NCI-H345 treated with DMSO at 0.1 percent for 48 hours (cell line): ENCODE measurements around the gene SMCO1.
"Not testable (repeated sequence)": the region's sequence is repeated elsewhere in the genome, so short reads cannot be mapped to it uniquely, and the experiment has no call there.

Source experiments
- DNase-seq: peaks from one replicate; lab custom pipeline; 2025; ENCODE audit not compliant: unreplicated experiment; lab: John Stamatoyannopoulos, UW

Gene SMCO1

DNA sequence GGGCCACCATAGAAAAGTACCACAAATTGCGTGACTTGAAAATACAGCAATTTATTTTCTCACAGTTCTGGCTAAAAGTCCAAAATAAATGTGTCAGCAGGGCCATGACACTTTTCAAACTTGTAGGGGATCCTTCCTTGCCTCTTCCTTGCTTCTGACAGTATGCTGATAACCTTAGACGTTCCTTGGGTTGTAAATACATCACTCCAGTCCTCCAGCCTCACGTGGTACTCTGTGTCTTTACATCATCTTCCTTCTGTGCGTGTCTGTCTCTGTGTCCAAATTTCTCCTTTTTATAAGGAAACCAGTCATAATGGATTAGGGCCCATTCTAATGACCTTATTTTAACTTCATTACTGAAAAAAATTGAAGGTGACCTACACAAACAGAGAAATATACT is 19.0 kb downstream of the SMCO1 start:
- DNase-seq: no peak

DNA sequence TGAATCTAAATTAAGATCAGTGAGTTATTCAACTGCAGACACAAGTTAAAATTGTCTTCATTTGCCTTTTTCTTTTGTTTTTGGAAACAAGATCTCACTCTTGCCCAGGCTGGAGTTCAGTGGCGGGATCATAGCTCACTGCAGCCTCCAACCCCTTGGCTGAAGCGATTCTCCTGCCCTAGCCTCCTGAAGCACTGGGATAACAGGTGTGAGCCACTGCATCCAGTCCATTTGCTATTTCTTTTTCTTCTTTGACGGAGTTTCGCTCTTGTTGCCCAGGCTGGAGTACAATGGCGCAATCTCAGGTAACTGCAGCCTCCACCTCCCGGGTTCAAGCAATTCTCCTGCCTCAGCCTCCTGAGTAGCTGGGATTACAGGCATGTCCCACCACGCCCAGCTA is 21.9 kb downstream of the SMCO1 start:
- DNase-seq: no peak

DNA sequence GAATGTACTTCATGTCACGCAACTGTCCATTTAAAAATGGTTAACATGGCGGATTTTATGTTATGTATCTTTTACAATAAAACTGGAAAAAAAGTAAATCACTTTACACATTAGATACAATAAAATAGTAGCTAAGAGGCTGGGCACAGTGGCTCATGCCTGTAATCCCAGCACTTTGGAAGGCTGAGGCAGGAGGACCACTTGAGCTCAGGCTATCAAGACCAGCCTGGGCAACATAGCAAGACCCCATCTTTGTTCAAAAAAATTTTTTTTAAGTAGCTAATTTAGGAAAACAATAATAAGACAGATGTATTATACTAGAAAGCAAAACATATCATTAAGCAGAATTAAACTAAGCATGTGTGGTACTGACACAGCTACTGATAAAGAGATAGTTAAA is 23.1 kb downstream of the SMCO1 start:
- DNase-seq: no peak

DNA sequence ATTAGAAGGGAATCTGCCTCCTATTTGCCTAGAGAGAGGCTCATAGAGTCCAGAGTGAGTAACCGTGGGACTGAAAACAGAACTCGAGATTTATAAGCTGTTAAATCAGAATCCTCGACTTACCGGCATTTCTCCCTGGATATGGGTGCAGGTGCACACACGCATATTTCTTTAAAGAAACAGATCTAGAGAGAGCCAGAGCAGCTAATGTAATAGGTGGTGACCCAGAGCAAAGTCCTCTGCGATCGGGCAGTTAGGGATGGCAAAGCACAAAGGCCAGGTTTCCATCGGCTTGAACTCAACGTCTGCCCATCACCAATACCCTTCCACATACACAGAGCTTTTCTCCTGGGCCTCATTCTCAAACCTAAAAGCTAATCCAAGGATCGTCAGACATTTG is 25.4 kb downstream of the SMCO1 start:
- DNase-seq: no peak

DNA sequence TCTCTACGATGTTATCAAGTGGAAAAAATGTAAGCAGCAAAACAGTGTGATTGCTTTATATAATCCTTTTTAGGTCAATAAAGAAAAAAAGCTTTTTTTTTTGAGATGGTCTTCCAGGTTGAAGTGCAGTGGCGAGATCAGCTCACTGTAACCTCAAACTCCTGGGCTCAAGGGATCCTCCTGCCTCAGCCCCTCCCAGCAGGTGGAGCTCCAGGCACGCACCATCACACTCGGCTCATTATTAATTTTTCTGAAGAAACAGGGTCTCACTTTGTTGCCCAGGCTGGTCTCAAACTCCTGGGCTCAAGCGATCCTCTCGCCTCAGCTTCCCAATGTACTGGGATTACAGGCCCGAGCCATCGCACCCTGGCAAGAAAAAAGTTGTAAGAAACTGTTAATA is 28.9 kb downstream of the SMCO1 start:
- DNase-seq: no peak

DNA sequence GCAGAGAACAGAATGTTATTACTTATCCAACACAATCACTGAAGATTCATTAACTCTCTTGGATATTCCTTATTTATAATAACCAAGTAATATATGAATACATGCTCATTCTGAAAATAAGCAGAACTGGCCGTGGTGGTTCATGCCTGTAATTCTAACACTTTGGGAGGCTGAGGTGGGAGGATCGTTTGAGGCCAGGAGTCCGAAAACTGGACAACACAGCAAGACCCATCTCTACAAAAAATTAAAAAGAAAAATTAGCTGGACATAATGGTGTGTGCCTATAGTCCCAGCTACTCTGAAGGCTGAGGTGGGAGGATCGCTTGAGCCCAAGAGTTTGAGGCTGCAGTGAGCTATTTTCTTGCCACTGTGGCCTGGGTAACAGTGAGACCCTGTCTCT is 37.5 kb downstream of the SMCO1 start:
- no peak for DNase-seq

DNA sequence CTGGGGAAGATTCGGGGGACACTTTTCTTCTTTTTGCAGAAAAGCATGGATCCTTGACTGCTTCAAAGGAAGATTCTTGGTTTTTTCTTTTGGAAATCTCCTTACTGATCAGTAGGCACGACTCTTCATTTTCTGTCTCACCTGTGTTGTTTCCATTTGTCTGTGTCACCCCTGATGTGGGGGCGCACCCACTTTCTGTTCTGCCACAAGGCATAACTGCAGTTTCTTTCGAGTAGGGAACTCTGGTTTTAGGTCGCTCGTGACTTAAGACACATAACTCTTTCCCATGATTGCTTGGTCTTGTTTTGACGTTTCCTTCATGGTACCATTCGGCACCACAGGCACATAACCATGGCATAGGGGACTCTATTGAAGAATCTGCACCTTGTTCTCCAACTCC is 42.9 kb downstream of the SMCO1 start:
- DNase-seq: no peak

DNA sequence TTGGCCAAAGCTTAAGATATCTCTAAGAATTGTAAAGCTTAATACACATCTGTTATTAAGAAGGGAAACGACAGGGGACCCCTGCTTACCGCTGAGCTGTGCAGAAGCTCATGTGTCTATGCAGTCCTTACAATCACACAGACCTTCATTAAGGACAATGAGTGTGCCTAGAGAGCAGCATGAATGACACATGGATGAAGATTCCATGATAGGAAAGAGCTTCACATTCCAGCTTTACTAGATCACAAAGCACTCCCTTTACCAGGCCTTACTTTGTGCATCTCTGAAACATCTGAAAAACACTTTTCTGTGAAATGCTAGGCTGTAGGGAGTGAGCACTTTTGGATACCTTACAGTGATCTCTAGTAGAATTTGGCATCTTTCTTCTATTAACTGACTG is 43.6 kb downstream of the SMCO1 start:
- no peak for DNase-seq

DNA sequence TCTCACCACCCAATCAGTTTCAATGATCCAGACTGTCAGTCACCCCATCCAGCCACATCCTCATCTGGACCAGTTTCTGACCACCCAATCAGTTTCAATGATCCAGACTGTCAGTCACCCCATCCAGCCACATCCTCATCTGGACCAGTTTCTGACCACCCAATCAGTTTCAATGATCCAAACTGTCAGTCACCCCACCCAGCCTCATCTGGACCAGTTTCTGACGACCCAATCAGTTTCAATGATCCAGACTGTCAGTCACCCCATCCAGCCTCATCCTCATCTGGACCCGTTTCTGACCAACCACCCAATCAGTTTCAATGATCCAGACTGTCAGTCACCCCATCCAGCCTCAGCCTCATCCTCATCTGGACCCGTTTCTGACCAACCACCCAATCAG is 45.0 kb downstream of the SMCO1 start:
- DNase-seq: not testable (repeated sequence)

DNA sequence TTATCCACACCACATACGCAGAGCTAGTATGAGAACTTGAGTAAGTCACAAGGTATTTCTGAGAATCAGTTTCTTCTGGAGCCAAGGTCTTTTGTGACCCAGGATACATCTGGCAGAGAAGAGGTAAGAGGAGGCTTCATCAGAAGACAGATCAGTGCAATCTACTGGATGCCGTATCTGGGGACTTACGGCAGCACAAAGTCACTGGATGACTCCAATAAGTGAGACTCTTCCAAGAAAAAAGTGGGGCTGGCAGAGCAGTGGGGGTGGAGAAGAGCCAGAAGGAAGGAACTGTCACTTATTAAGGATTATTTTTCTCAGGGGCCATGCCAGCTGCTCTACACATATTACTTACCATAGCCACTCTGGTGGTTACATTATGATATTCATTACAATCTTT is 51.3 kb downstream of the SMCO1 start:
- no peak for DNase-seq

DNA sequence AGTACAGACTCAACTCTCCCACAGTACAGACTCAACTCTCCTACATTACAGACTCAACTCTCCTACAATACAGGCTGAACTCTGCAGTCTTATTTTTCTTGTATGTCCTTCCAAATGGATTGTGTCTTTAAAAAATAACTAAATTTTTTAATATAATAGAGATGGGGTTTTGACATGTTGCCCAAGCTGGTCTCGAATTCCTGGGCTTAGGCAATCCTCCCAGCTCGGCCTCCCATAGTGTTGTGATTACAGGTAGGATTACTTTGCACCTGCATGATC is 51.7 kb downstream of the SMCO1 start:
- no peak for DNase-seq

DNA sequence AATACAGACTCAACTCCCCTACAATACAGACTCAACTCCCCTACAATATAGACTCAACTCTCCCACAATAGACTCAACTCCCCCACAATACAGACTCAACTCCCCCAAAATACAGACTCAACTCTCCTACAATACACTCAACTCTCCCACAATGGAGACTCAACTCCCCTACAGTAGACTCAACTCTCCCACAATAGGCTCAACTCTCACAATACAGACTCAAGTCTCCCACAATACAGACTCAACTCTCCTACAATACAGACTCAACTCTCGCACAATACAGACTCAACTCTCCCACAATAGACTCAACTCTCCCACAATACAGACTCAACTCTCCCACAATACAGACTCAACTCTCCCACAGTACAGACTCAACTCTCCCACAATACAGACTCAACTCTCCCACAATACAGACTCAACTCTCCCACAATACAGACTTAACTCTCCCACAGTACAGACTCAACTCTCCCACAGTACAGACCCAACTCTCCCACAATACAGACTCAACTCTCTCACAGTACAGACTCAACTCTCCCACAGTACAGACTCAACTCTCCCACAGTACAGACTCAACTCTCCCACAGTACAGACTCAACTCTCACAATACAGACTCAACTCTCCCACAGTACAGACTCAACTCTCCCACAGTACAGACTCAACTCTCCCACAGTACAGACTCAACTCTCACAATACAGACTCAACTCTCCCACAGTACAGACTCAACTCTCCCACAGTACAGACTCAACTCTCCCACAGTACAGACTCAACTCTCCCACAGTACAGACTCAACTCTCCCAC is 52.3 kb downstream of the SMCO1 start:
- not testable (repeated sequence) for DNase-seq

DNA sequence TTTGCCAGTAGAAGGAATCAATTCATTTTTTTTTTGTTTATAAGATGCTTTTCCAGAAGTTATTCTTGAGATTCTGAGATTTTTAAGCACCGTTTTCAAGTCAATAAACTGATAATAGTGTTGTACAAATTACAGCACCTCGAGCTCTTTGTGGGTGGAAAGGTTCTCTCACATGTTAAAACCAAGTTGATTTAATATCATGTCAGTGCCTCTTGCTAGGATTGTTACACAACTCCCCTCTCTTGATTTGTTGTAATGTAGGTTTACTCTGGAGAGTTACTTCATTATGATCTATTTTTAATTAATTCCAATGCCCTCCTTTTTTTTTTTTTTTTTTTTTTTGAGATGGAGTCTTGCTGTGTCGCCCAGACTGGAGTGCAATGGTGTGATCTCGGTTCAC is 57.1 kb downstream of the SMCO1 start:
- no peak for DNase-seq

DNA sequence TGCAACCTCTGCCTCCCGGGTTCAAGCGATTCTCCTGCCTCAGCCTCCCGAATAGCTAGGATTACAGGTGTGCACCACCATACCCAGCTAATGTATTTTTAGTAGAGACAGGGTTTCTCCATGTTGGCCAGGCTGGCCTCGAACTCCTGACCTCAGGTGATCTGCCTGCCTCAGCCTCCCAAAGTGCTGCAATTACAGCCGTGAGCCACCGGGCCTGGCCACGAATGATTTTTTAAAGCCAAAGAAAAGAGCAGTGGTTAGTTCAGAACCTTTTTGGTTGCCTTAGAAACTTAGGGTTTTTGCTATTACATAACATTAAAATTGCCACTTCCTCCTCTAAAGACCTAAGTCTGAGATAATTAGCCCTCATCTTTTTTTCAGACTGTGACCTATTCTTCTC is 57.7 kb downstream of the SMCO1 start:
- DNase-seq: not testable (repeated sequence)
